ENCODE data around the gene NDEL1.

NDEL1 gene

DNA sequence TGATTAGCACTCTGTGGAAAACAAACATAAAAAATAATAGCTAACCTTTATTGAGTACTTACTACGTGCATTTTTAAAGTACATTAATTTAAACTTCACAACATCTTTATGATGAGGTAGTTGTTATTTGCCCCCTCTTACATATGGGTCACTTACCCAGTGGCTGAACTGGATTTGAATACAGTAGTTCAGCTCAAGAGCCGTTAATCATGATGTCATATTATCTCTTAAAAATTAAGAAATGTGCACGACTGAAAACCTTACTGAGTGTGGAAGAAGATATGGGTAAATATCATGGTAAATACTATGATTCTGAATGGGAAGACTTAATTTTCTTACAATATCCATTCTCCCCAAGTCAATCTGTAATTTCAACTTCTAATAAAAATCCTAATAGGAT lies 17.6 kb downstream of the NDEL1 start:
- no peak for ATAC-seq
- TF ChIP-seq CSDC2 (CRISPR knock-in tag; IDR thresholded peaks at IDR 0.05): no peak
- TF ChIP-seq ZNF70 (CRISPR knock-in tag; IDR thresholded peaks at IDR 0.05): no peak
- no peak for TF ChIP-seq OSR1 (CRISPR knock-in tag; IDR thresholded peaks at IDR 0.05)
- TF ChIP-seq ISL1 (CRISPR knock-in tag; IDR thresholded peaks at IDR 0.05): no peak
- TF ChIP-seq ZC3H10 (CRISPR knock-in tag; IDR thresholded peaks at IDR 0.05): no peak
- no peak for TF ChIP-seq GLIS3 (CRISPR knock-in tag; IDR thresholded peaks at IDR 0.05)
- TF ChIP-seq RARB (CRISPR knock-in tag; IDR thresholded peaks at IDR 0.05): no peak
- no peak for TF ChIP-seq SNAI2 (CRISPR knock-in tag; IDR thresholded peaks at IDR 0.05)
- TF ChIP-seq ESRRG (CRISPR knock-in tag; IDR thresholded peaks at IDR 0.05): no peak
- no peak for TF ChIP-seq TOX (CRISPR knock-in tag; IDR thresholded peaks at IDR 0.05; ENCODE audit: borderline replicate concordance)
- TF ChIP-seq, protein P1, sequence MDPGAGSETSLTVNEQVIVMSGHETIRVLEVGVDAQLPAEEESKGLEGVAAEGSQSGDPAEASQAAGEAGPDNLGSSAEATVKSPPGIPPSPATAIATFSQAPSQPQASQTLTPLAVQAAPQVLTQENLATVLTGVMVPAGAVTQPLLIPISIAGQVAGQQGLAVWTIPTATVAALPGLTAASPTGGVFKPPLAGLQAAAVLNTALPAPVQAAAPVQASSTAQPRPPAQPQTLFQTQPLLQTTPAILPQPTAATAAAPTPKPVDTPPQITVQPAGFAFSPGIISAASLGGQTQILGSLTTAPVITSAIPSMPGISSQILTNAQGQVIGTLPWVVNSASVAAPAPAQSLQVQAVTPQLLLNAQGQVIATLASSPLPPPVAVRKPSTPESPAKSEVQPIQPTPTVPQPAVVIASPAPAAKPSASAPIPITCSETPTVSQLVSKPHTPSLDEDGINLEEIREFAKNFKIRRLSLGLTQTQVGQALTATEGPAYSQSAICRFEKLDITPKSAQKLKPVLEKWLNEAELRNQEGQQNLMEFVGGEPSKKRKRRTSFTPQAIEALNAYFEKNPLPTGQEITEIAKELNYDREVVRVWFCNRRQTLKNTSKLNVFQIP (CRISPR knock-in tag; IDR thresholded peaks at IDR 0.05; ENCODE audit: borderline replicate concordance, low read depth): no peak
- TF ChIP-seq, protein P2, sequence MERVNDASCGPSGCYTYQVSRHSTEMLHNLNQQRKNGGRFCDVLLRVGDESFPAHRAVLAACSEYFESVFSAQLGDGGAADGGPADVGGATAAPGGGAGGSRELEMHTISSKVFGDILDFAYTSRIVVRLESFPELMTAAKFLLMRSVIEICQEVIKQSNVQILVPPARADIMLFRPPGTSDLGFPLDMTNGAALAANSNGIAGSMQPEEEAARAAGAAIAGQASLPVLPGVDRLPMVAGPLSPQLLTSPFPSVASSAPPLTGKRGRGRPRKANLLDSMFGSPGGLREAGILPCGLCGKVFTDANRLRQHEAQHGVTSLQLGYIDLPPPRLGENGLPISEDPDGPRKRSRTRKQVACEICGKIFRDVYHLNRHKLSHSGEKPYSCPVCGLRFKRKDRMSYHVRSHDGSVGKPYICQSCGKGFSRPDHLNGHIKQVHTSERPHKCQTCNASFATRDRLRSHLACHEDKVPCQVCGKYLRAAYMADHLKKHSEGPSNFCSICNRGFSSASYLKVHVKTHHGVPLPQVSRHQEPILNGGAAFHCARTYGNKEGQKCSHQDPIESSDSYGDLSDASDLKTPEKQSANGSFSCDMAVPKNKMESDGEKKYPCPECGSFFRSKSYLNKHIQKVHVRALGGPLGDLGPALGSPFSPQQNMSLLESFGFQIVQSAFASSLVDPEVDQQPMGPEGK (CRISPR knock-in tag; IDR thresholded peaks at IDR 0.05; ENCODE audit: borderline replicate concordance): no peak
- TF ChIP-seq ARNTL (CRISPR knock-in tag; IDR thresholded peaks at IDR 0.05; ENCODE audit: borderline replicate concordance, low read depth): no peak

DNA sequence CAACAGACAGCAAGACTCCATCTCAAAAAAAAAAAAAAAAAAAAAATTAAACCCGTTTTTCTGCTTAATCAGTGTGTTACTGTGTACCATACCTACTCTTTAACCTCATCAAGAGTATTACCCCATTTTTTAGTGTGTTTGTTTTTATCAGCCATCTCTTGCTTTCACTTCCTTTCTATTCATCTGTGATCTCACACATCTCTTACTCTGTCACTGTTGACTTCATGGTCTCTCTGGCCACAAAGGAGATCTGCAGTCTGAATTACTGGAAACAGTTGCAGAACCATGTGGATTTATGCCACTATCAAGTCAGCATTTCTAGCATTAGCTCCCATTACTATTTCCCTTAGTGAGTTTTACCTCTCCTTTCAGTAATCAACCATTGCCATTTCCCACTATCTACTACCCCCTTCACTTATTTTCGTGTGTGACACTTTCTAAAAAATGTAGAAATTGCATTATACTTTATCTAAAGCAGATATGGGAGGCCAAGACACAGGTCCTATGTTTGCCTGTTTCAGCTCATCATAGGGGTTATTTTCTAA lies 20.1 kb downstream of the NDEL1 start:
- no peak for ATAC-seq
- TF ChIP-seq TCF4 (CRISPR knock-in tag; IDR thresholded peaks at IDR 0.05; ENCODE audit: borderline replicate concordance): no peak
- no peak for TF ChIP-seq PPARA (CRISPR knock-in tag; IDR thresholded peaks at IDR 0.05; ENCODE audit: borderline replicate concordance)
- TF ChIP-seq, protein P3, sequence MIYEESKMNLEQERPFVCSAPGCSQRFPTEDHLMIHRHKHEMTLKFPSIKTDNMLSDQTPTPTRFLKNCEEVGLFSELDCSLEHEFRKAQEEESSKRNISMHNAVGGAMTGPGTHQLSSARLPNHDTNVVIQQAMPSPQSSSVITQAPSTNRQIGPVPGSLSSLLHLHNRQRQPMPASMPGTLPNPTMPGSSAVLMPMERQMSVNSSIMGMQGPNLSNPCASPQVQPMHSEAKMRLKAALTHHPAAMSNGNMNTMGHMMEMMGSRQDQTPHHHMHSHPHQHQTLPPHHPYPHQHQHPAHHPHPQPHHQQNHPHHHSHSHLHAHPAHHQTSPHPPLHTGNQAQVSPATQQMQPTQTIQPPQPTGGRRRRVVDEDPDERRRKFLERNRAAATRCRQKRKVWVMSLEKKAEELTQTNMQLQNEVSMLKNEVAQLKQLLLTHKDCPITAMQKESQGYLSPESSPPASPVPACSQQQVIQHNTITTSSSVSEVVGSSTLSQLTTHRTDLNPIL (CRISPR knock-in tag; IDR thresholded peaks at IDR 0.05; ENCODE audit: low read depth): no peak
- TF ChIP-seq, protein P4, sequence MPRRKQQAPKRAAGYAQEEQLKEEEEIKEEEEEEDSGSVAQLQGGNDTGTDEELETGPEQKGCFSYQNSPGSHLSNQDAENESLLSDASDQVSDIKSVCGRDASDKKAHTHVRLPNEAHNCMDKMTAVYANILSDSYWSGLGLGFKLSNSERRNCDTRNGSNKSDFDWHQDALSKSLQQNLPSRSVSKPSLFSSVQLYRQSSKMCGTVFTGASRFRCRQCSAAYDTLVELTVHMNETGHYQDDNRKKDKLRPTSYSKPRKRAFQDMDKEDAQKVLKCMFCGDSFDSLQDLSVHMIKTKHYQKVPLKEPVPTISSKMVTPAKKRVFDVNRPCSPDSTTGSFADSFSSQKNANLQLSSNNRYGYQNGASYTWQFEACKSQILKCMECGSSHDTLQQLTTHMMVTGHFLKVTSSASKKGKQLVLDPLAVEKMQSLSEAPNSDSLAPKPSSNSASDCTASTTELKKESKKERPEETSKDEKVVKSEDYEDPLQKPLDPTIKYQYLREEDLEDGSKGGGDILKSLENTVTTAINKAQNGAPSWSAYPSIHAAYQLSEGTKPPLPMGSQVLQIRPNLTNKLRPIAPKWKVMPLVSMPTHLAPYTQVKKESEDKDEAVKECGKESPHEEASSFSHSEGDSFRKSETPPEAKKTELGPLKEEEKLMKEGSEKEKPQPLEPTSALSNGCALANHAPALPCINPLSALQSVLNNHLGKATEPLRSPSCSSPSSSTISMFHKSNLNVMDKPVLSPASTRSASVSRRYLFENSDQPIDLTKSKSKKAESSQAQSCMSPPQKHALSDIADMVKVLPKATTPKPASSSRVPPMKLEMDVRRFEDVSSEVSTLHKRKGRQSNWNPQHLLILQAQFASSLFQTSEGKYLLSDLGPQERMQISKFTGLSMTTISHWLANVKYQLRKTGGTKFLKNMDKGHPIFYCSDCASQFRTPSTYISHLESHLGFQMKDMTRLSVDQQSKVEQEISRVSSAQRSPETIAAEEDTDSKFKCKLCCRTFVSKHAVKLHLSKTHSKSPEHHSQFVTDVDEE (CRISPR knock-in tag; IDR thresholded peaks at IDR 0.05): no peak
- TF ChIP-seq OSR1 (CRISPR knock-in tag; IDR thresholded peaks at IDR 0.05): no peak
- no peak for TF ChIP-seq ZNF70 (CRISPR knock-in tag; IDR thresholded peaks at IDR 0.05)
- TF ChIP-seq ESRRG (CRISPR knock-in tag; IDR thresholded peaks at IDR 0.05): no peak
- TF ChIP-seq ARNTL (CRISPR knock-in tag; IDR thresholded peaks at IDR 0.05; ENCODE audit: borderline replicate concordance, low read depth): no peak
- TF ChIP-seq ZC3H10 (CRISPR knock-in tag; IDR thresholded peaks at IDR 0.05): no peak
- TF ChIP-seq, protein P1 (CRISPR knock-in tag; IDR thresholded peaks at IDR 0.05; ENCODE audit: borderline replicate concordance, low read depth): no peak
- TF ChIP-seq BACH2 (CRISPR knock-in tag; IDR thresholded peaks at IDR 0.05; ENCODE audit: borderline replicate concordance): no peak
- TF ChIP-seq ZFP3 (CRISPR knock-in tag; IDR thresholded peaks at IDR 0.05): no peak
- no peak for TF ChIP-seq ISL1 (CRISPR knock-in tag; IDR thresholded peaks at IDR 0.05)
- TF ChIP-seq, protein P5, sequence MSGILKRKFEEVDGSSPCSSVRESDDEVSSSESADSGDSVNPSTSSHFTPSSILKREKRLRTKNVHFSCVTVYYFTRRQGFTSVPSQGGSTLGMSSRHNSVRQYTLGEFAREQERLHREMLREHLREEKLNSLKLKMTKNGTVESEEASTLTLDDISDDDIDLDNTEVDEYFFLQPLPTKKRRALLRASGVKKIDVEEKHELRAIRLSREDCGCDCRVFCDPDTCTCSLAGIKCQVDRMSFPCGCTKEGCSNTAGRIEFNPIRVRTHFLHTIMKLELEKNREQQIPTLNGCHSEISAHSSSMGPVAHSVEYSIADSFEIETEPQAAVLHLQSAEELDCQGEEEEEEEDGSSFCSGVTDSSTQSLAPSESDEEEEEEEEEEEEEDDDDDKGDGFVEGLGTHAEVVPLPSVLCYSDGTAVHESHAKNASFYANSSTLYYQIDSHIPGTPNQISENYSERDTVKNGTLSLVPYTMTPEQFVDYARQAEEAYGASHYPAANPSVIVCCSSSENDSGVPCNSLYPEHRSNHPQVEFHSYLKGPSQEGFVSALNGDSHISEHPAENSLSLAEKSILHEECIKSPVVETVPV (CRISPR knock-in tag; IDR thresholded peaks at IDR 0.05): no peak
- no peak for TF ChIP-seq GLIS3 (CRISPR knock-in tag; IDR thresholded peaks at IDR 0.05)

Measured in SK-N-SH treated with all-trans-retinoic acid at 6 μM for 48 hours (cell line).